Measurements from ENCODE around the gene ARHGAP9.
"Not testable (repeated sequence)": the region's sequence is repeated elsewhere in the genome, so short reads cannot be mapped to it uniquely, and the experiment has no call there.

ARHGAP9 gene

DNA sequence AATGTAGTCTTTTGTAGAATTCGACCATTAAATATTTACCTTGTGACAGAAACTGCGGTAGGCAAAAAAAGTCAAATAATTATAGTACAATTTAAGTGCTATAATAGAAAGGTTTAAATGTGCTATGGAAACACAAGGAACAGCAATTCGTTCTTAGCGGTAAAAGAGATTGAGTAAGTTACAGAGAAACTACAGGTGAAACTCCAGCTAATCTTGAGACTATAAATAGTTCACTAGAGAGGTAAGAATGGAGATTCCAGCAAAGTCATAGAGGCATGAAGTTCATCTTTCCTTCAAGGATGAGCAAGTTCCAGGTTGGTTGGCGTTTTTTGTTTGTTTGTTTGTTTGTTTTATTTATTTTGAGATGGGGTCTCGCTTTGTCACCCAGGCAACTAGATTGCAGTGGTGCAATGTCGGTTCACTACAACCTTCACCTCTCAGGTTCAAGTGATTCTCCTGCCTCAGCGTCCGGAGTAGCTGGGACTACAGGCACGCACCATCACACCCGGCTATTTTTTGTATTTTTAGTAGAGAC is 47.9 kb downstream of the ARHGAP9 start:
- no peak for DNase-seq

DNA sequence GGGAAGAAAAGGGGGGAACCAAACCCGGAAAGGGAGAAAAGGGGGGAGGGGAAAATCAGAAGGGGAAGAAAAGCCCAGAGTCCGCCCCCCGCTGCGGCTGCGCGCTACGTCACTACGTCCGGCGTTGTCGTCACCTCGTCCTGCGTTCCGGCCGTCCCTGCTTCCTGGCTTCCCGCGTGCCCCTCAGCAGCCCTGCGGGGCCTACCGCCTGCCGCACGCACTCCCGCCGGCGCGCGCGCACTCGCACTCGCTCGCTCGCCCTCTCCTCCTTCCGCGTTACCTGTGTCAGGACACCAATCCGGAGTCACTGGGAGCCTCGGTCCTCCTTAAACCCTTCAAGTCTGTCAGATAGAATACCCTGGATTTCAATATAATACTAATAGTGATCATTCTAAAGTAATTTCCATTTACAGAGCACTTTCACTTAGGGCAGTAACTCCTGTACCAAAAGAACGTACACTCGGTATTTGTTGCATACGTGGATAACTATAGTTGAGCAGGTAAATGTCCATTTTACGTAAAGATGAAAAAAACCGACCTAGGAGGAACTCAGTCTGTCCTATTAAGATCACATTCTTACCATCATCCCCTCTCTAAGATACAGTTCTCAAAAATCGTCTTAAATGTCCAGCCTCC is 48.6 kb downstream of the ARHGAP9 start, which contains the start of gene R3HDM2:
Gene R3HDM2, minus strand, starts transcription at position 113 of the 636 bp plus-strand sequence. CDS start 120,615 bp downstream, outside the sequence.
- peak; percentile 96 for DNase-seq

DNA sequence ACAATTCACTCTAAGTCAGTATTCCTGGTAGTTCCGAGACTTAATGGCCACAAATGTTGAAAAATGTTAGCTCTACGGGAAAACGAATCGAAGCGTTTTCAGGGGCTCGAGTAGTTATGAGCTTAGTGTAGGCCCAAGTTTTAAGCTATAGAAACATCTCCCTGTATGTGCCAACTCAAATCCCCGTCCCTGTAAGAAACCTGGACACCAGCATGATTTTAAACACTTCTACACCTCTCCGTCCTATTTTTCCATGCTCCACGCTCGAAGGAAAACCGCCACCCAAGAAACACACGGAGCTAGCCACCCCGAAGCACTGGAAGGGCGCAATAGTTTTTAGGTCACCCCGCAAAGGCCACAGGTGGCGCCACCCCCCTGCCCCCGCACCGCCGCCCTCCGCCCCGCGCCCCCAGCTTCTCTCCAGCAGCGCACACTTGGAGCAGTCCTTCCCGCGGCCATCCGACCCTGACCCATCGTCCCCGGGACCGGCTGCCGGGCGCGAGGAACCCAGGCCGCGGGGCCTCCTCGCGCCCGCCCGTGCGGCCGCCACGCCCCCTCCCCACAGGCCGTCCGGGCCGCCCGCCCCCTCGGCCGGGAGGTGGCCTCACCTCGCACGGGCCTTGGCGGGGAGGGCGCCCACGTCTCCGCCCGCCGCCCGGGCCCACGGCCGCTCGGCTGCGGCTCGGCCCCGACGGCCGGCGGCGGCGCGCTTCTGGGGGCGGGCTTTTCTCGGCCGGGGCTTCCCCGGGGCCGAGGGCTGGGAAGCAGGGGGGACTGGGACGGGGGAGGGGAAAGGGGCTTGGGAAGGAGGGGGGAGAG is 49.3 kb downstream of the ARHGAP9 start:
- peak; percentile 45 for DNase-seq

- DNase-seq = no peak
These were observed 50.1 kb downstream of the ARHGAP9 start for GRCh38 chr12:57429473-57430111.

DNA sequence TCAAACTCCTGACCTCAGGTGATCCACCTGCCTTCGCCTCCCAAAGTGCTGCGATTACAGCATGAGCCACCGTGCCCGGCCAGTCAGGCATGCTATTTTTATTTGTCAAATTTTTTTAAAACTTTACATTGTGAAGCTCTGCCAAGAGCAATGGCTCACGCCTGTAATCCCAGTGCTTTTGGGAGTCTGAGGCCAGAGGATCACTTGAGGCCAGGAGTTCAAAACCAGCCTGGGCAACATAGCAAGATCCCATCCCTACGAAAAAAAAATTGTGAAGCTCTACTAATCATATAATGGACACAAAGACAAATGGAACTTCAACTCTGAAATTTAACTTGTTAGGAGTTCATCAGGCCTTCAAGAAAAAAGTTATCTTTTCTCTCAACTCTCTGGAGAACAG is 50.7 kb downstream of the ARHGAP9 start:
- DNase-seq = no peak

GRCh38 chr12:57426948-57427347 is 52.7 kb downstream of the ARHGAP9 start:
- DNase-seq = not testable (repeated sequence)
